Stimulated activated CD4-positive, alpha-beta T cell treated with anti-CD3 and anti-CD28 coated beads, Interleukin-12 subunit alpha, Interleukin-12 subunit beta, amount 100 ng/mL, for 24 hours (primary cell): ENCODE results near the gene WNT11.

Experiments used
- DNase-seq, 2 experiments: peaks; one replicate each; pipeline ENCODE4 v3.0.0-alpha.2; 2020; ENCODE audit warnings: low read depth in 2 of 2

Gene WNT11

GRCh38 chr11:76176463-76176862 lies 29.8 kb downstream of the WNT11 start:
- DNase-seq = no peak

- no peak for DNase-seq
Measured at GRCh38 chr11:76175783-76176182, 30.5 kb downstream of the WNT11 start.

GRCh38 chr11:76174330-76174729 lies 32.0 kb downstream of the WNT11 start:
- no peak for DNase-seq

- DNase-seq = no peak
Measured at GRCh38 chr11:76173663-76174062, 32.6 kb downstream of the WNT11 start.

- no peak for DNase-seq
Measured at GRCh38 chr11:76172583-76172982, 33.7 kb downstream of the WNT11 start.

- no peak for DNase-seq
Measured at GRCh38 chr11:76170468-76170867, 35.8 kb downstream of the WNT11 start.

GRCh38 chr11:76169473-76169896 lies 36.8 kb downstream of the WNT11 start:
- DNase-seq = no peak

GRCh38 chr11:76167590-76167989 lies 38.7 kb downstream of the WNT11 start:
- no peak for DNase-seq

GRCh38 chr11:76166314-76166713 lies 40.0 kb downstream of the WNT11 start:
- no peak for DNase-seq

- DNase-seq = no peak
Measured at GRCh38 chr11:76164861-76165751, 41.2 kb downstream of the WNT11 start.

GRCh38 chr11:76164081-76164480 lies 42.2 kb downstream of the WNT11 start:
- DNase-seq = no peak

GRCh38 chr11:76163289-76163880 lies 42.9 kb downstream of the WNT11 start:
- DNase-seq = no peak

GRCh38 chr11:76162336-76163288 lies 43.7 kb downstream of the WNT11 start:
- DNase-seq = no peak

GRCh38 chr11:76161261-76161961 lies 44.9 kb downstream of the WNT11 start:
- no peak for DNase-seq

- DNase-seq = no peak
Measured at GRCh38 chr11:76160856-76161255, 45.4 kb downstream of the WNT11 start.

GRCh38 chr11:76159983-76160661 lies 46.2 kb downstream of the WNT11 start:
- no peak for DNase-seq

GRCh38 chr11:76159303-76159937 lies 46.9 kb downstream of the WNT11 start:
- no peak for DNase-seq

GRCh38 chr11:76158394-76159302 lies 47.7 kb downstream of the WNT11 start:
- no peak for DNase-seq

GRCh38 chr11:76157891-76158290 lies 48.4 kb downstream of the WNT11 start:
- DNase-seq = no peak
